Endothelial cell of umbilical vein (primary cell): ENCODE data around the gene RPS19.

Experiments
- EZH2 ChIP-seq: IDR thresholded peaks from 2 replicates; pipeline ENCODE4 v1.6.1; 2012; ENCODE audit warnings: borderline replicate concordance, low read depth, mild to moderate bottlenecking, moderate library complexity, low read length, inconsistent platforms; ENCODE audit not compliant: severe bottlenecking
- POLR2A ChIP-seq: IDR thresholded peaks from 2 replicates; pipeline ENCODE4 v1.6.1; 2012; ENCODE audit warnings: low read depth, mild to moderate bottlenecking, control low read depth, low read length
- TF ChIP-seq, protein P1 (sequence below), 2 donors: IDR thresholded peaks; 1 replicate in 1 of 2; 2 replicates in 1 of 2; pipeline ENCODE4 v1.5.1; 2011; ENCODE audit warnings: low read length in 2 of 2, mild to moderate bottlenecking in 2 of 2, moderate library complexity in 2 of 2, control low read depth in 1 of 2, inconsistent platforms in 1 of 2, low read depth in 1 of 2; ENCODE audit not compliant: insufficient read depth in 1 of 2; ENCODE audit errors: extremely low read depth in 1 of 2
- TF ChIP-seq, protein P2 (sequence below): IDR thresholded peaks from 2 replicates; pipeline ENCODE4 v1.6.1; 2011; ENCODE audit not compliant: insufficient read depth, insufficient read length

DNA sequence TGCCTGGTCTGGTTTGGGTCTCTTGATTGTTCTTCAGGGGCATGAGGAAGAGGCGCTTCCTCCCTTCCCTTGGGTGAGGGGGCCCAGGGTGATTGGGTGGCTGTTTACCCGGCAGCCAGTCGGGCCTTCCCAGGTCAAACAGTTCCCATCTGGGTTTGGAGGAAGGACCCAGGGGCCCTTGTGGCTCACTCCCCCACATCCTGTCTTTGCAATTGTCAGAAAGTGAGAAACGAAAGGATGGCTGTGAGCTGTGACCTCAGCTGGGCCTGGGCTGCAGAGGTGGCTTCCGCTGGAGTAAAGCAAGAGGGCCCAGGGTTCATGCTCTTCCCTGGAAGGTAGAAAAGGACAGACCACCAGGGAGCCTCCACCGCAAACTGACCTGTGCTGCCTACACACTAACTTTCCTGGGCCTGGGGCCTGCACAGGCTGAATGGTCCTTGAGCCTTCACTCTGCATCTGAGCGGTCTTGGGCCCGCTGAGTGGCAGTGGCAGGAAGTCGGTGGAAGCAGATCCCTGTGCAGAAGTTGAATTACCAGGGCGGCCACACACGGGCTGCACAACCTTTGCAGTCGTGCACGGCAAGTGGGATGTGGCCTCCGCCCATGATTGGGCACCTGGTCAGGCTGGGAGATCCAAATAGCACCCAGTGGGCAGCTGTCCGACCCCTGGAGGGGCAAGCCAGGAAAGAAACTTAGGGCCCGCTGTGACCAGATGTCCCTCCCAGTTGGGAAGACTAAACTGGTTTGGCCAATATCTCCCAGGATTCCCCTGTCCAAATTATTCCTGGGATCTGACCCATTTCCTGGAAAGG, 11.7 kb downstream of the RPS19 start:
- TF ChIP-seq POLR2A = no peak
- TF ChIP-seq, protein P1, sequence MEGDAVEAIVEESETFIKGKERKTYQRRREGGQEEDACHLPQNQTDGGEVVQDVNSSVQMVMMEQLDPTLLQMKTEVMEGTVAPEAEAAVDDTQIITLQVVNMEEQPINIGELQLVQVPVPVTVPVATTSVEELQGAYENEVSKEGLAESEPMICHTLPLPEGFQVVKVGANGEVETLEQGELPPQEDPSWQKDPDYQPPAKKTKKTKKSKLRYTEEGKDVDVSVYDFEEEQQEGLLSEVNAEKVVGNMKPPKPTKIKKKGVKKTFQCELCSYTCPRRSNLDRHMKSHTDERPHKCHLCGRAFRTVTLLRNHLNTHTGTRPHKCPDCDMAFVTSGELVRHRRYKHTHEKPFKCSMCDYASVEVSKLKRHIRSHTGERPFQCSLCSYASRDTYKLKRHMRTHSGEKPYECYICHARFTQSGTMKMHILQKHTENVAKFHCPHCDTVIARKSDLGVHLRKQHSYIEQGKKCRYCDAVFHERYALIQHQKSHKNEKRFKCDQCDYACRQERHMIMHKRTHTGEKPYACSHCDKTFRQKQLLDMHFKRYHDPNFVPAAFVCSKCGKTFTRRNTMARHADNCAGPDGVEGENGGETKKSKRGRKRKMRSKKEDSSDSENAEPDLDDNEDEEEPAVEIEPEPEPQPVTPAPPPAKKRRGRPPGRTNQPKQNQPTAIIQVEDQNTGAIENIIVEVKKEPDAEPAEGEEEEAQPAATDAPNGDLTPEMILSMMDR (IDR thresholded peaks at IDR 0.05; ENCODE audit: extremely low read depth in 1 of 2, insufficient read depth in 1 of 2, low read depth in 1 of 2, low read length in 2 of 2) = no peak
- TF ChIP-seq, protein P2, sequence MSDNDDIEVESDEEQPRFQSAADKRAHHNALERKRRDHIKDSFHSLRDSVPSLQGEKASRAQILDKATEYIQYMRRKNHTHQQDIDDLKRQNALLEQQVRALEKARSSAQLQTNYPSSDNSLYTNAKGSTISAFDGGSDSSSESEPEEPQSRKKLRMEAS = no peak
- TF ChIP-seq EZH2 = no peak
